OCI-LY7 (cell line): ENCODE results near the gene ANKRD11.

Source experiments
- EZH2phosphoT487 ChIP-seq: fragments of 200-600 bp; sonication (generic); IDR thresholded peaks from 2 replicates; pipeline ENCODE4 v1.6.1; 2018; ENCODE audit warnings: low read depth, borderline replicate concordance, mild to moderate bottlenecking, mixed run types, antibody characterized with exemption, low read length, moderate library complexity, mixed read lengths
- TF ChIP-seq, protein P1 (sequence below): fragments of 200-600 bp; sonication (generic); conservative IDR thresholded peaks from 2 replicates; pipeline ENCODE4 v1.5.1; 2014; ENCODE audit warnings: mild to moderate bottlenecking, antibody characterized with exemption, low read length, moderate library complexity, mixed read lengths

DNA sequence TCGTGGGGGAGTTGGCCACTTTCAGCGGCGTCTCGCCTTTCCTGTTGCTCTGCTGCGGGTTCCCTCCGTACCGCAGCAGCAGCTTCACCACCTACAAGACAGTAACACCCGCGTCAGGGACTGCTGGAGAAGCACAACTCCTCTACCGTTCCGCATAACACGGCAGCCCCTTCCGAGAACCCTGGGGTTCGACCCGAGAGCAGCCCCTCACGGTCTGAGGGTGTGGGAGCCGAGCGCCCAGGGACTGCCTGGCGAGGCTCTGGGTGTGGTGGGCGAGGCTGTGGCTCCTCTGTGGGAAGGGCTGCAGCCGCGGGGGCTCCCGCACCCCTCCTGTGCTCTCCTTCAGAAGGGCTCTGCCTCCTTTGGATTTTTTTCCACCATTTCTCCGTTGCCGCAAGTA lies 204.3 kb downstream of the ANKRD11 start:
- TF ChIP-seq, protein P1, sequence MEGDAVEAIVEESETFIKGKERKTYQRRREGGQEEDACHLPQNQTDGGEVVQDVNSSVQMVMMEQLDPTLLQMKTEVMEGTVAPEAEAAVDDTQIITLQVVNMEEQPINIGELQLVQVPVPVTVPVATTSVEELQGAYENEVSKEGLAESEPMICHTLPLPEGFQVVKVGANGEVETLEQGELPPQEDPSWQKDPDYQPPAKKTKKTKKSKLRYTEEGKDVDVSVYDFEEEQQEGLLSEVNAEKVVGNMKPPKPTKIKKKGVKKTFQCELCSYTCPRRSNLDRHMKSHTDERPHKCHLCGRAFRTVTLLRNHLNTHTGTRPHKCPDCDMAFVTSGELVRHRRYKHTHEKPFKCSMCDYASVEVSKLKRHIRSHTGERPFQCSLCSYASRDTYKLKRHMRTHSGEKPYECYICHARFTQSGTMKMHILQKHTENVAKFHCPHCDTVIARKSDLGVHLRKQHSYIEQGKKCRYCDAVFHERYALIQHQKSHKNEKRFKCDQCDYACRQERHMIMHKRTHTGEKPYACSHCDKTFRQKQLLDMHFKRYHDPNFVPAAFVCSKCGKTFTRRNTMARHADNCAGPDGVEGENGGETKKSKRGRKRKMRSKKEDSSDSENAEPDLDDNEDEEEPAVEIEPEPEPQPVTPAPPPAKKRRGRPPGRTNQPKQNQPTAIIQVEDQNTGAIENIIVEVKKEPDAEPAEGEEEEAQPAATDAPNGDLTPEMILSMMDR, result no peak
- TF ChIP-seq EZH2phosphoT487, result no peak
